CD4-positive, alpha-beta T cell treated with Interleukin-4 for 4 hours (primary cell): ENCODE measurements around the gene EPHB1.

Experiments used
- DNase-seq: peaks from one replicate; pipeline ENCODE4 v3.0.0-alpha.2; 2020

EPHB1 gene

GRCh38 chr3:134794950-134795745 is at the start of gene EPHB1:
TSS of gene EPHB1 (plus strand) at chr3:134795260.
- DNase-seq, result peak; percentile 26

- no peak for DNase-seq
Observed at GRCh38 chr3:134748698-134749097, 46.4 kb upstream of the EPHB1 start.

GRCh38 chr3:134749174-134749573 is 45.9 kb upstream of the EPHB1 start:
- no peak for DNase-seq

GRCh38 chr3:134749802-134750553 is 45.1 kb upstream of the EPHB1 start:
- DNase-seq, result no peak

- DNase-seq, result no peak
Observed at GRCh38 chr3:134751831-134752230, 43.2 kb upstream of the EPHB1 start.

GRCh38 chr3:134752761-134753461 is 42.1 kb upstream of the EPHB1 start:
- DNase-seq, result no peak

- no peak for DNase-seq
Observed at GRCh38 chr3:134753999-134754742, 40.9 kb upstream of the EPHB1 start.

- DNase-seq, result peak; percentile 8
Observed at GRCh38 chr3:134754768-134755559, 40.1 kb upstream of the EPHB1 start.

- DNase-seq, result no peak
Observed at GRCh38 chr3:134755821-134756220, 39.2 kb upstream of the EPHB1 start.

- no peak for DNase-seq
Observed at GRCh38 chr3:134757549-134758069, 37.5 kb upstream of the EPHB1 start.

- DNase-seq, result no peak
Observed at GRCh38 chr3:134761213-134761612, 33.8 kb upstream of the EPHB1 start.

GRCh38 chr3:134762016-134762415 is 33.0 kb upstream of the EPHB1 start:
- no peak for DNase-seq

- DNase-seq, result no peak
Observed at GRCh38 chr3:134765468-134765867, 29.6 kb upstream of the EPHB1 start.

- DNase-seq, result no peak
Observed at GRCh38 chr3:134766290-134766689, 28.8 kb upstream of the EPHB1 start.

GRCh38 chr3:134768116-134768515 is 26.9 kb upstream of the EPHB1 start:
- no peak for DNase-seq

- DNase-seq, result no peak
Observed at GRCh38 chr3:134768837-134769236, 26.2 kb upstream of the EPHB1 start.

GRCh38 chr3:134769287-134769868 is 25.7 kb upstream of the EPHB1 start:
- no peak for DNase-seq

- no peak for DNase-seq
Observed at GRCh38 chr3:134772011-134772410, 23.0 kb upstream of the EPHB1 start.

- no peak for DNase-seq
Observed at GRCh38 chr3:134772591-134772990, 22.5 kb upstream of the EPHB1 start.

- DNase-seq, result no peak
Observed at GRCh38 chr3:134775831-134776230, 19.2 kb upstream of the EPHB1 start.

GRCh38 chr3:134776518-134776917 is 18.5 kb upstream of the EPHB1 start:
- DNase-seq, result no peak
